22Rv1 (cell line): ENCODE data around the gene HDC.

Experiments used
- H3K27ac ChIP-seq: fragments of 450-650 bp; 2 replicates; pipeline ENCODE4 v1.5.1; 2017
- ZFX ChIP-seq: fragments of 450-650 bp; IDR thresholded peaks from 2 replicates; pipeline ENCODE4 v1.6.1; 2017; ENCODE audit warnings: antibody characterized with exemption, borderline replicate concordance
- TF ChIP-seq, protein P1 (sequence below): fragments of 450-650 bp; IDR thresholded peaks from 2 replicates; pipeline ENCODE4 v1.5.1; 2017; ENCODE audit warnings: mild to moderate bottlenecking

The HDC gene

DNA sequence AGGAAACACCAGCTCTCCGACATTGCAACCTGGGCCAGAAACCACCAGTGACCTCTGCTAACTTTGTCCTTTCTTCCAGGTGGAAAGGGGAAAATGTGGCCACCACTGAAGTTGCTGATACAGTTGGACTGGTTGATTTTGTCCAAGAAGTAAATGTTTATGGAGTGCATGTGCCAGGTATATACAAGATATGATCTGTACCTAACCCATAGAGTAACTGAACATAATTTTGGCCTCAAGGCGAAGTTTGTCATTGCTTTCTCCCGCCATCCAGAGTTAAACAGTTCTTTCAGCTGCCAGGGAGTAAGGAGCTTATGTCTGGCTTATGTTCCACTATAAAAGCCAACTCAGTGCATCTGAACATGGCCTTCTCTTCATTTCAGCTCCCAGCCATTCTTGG is 36.7 kb downstream of the HDC start:
- TF ChIP-seq ZFX: no peak
- H3K27ac ChIP-seq: peak overlapping the region; percentile 53

DNA sequence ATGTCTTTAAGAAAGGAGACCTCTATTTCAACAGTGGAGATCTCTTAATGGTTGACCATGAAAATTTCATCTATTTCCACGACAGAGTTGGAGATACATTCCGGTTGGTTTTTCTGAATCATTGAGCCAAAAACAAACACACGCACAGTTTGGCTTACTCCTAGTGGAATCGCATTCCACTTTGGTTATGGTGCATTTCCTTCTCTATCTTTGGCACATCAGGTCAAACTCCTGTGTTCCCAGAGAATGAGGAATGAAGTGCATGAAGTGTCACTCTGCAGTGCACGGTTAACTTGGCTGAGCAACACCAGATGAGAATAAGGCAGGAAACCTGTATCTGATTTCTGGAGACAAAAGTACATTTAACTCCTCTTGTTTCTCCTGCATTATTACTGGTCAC is 38.5 kb downstream of the HDC start:
- no peak overlapping the region for H3K27ac ChIP-seq
- TF ChIP-seq, protein P1, sequence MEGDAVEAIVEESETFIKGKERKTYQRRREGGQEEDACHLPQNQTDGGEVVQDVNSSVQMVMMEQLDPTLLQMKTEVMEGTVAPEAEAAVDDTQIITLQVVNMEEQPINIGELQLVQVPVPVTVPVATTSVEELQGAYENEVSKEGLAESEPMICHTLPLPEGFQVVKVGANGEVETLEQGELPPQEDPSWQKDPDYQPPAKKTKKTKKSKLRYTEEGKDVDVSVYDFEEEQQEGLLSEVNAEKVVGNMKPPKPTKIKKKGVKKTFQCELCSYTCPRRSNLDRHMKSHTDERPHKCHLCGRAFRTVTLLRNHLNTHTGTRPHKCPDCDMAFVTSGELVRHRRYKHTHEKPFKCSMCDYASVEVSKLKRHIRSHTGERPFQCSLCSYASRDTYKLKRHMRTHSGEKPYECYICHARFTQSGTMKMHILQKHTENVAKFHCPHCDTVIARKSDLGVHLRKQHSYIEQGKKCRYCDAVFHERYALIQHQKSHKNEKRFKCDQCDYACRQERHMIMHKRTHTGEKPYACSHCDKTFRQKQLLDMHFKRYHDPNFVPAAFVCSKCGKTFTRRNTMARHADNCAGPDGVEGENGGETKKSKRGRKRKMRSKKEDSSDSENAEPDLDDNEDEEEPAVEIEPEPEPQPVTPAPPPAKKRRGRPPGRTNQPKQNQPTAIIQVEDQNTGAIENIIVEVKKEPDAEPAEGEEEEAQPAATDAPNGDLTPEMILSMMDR: no peak
- TF ChIP-seq ZFX: no peak

DNA sequence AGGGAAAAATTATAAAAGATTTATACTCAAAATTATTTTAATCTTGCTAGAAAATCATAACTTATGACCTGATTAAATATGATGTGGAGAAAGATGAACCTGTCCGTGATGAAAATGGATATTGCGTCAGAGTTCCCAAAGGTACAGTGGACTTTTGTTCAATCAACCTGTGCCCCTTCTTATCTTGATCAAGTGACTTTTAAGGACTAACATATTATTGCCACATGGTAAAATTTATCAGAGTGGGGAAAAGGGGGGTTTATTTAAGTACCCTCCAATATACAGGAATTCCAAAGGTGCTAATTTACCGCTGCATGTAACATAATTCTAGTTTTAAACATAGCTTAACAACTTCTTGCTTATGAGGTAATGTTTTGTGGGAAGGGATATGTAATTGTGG is 39.6 kb downstream of the HDC start:
- no peak overlapping the region for H3K27ac ChIP-seq
- TF ChIP-seq, protein P1: no peak
- no peak for TF ChIP-seq ZFX

DNA sequence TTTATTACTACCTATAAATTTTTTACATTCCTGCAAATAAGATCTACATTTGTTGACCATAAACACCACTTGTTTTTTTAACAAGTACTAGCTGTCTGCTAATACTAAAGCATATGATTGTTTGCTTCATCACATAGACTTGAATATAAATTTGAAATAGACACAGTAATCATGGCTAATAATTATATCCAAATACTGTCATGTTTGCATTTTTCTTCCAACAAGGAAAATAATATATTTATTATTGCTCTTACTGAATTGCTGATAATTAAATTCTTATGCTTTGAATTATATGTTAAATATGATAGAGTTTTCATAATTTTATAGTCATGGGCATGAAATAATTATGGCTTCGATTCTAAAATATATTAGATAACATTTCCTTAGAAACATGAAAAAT is 40.5 kb downstream of the HDC start:
- no peak overlapping the region for H3K27ac ChIP-seq
- no peak for TF ChIP-seq ZFX
- TF ChIP-seq, protein P1: no peak

DNA sequence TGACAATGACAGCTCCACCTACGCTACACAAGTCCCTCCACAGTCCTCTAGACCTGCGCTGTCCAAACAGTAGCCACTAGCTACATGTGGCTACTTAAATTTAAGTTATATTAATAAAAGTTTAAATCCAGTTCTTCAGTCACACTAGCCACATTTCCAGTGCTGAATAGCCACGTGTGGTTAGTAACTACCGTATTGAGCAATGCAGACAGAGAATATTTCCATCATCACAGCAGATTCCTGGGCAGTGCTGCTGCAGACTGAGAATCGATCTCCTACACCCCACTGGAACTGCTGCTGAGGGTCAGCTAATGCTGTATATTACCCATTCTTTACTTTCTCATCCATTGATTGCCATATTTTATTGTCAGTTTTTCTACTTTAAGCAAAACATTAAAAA is 40.9 kb downstream of the HDC start:
- TF ChIP-seq ZFX: no peak
- TF ChIP-seq, protein P1: no peak
- H3K27ac ChIP-seq: no peak overlapping the region

DNA sequence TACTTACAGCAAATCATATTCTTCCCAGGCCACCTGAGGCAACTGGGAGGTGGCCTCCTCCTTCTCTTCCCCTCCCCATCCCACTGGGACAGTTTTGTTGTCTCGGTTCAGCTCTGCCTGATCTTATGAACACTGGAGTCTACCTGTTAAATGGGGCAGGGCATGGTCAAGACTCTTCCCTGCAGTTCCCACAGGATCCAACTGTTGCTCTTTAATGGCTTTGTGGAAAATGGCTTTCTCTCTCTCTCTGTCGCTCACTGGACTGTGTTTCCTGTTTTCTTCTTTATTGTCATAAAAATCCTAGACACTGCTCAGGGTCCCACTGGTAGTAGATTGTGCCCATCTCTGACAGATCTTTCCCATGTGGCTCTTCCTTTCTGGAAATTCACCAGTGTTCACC is 43.3 kb downstream of the HDC start:
- H3K27ac ChIP-seq: no peak overlapping the region

DNA sequence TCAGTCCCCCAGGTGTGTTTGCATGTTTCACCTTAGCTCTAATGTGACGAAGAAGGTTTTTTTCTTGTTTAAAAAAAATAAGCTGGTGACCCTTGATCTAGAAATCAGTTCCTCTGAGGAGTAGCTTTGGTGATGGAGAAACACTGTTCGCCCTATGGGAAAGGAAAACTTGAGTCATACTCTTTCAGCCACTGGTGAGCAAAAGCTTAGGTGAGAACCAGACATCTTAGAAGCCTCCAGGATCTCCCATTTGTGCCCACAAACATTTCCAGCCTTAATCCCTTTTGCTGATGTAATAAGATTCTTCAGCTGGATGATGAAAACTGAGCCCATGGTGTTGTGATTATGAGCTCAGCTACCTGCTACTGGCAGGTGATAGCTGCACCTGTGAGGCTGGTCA is 45.7 kb downstream of the HDC start:
- H3K27ac ChIP-seq: no peak overlapping the region
- TF ChIP-seq ZFX: no peak
- TF ChIP-seq, protein P1: no peak

More for the DNA sequence above, 43.3 kb downstream of the HDC start:
- TF ChIP-seq, protein P1: no peak
- TF ChIP-seq ZFX: no peak

DNA sequence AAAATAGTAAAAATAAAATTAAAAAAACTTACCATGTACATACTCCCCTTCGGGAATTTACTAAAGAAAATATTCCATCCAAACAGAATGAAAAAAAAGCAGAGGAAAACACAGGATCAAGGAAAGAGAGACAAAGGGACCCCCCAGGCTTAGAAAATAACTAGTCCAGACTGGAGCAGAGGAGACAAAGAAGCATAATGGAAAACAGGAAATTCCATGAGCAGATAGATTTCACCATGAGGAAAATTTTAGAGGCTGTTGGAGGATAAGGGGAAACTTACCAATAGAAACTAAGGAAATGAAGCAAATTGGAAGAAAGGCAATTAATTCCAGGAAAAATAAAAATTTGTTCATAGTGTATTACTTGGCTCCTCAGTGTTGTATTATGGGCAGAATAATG is 46.8 kb downstream of the HDC start:
- no peak overlapping the region for H3K27ac ChIP-seq
- TF ChIP-seq, protein P1: no peak
- TF ChIP-seq ZFX: no peak
